ENCODE results near the gene NAV3.

Gene NAV3

GRCh38 chr12:77925536-77926108, 94.9 kb downstream of the NAV3 start:
- Histone ChIP-seq H3K27me3 (no peaks in the 10 kb centered on the region), H3K9me3 (no peaks in the 10 kb centered on the region), H3K27ac (no peak overlapping the region), H3K4me1 (peaks cover 0 to 5% (median 0%) of the 10 kb centered on the region in 4 donors), H3K36me3 (no peaks in the 10 kb centered on the region), H3K4me3 (no peak overlapping the region)
- peak; percentile 70 for TF ChIP-seq CTCF (IDR thresholded peaks at IDR 0.05)
- intact Hi-C loops (cut with DNase I; ENCODE audit: low total_unique reads) = no loop called here
- DNase-seq = peak; percentile 61 to 75

- Histone ChIP-seq H3K9me3 (no peaks in the 10 kb centered on the region), H3K4me3 (no peak overlapping the region), H3K36me3 (no peaks in the 10 kb centered on the region), H3K27ac (no peak overlapping the region), H3K27me3 (no peaks in the 10 kb centered on the region), H3K4me1 (peaks cover 0 to 5% (median 0%) of the 10 kb centered on the region in 4 donors)
- DNase-seq = no peak
- TF ChIP-seq CTCF (IDR thresholded peaks at IDR 0.05) = no peak
- intact Hi-C loops (cut with DNase I; ENCODE audit: low total_unique reads) = no loop called here
These were observed 97.4 kb downstream of the NAV3 start for GRCh38 chr12:77928078-77928477.

- H3K4me3 ChIP-seq = no peak overlapping the region
- DNase-seq = no peak
- no peak overlapping the region for H3K27ac ChIP-seq
- H3K9me3 ChIP-seq = no peaks in the 10 kb centered on the region
- no peaks in the 10 kb centered on the region for H3K4me1 ChIP-seq
- no peaks in the 10 kb centered on the region for H3K36me3 ChIP-seq
- intact Hi-C loops (cut with DNase I; ENCODE audit: low total_unique reads) = no loop called here
- no peak for TF ChIP-seq CTCF (IDR thresholded peaks at IDR 0.05)
- no peaks in the 10 kb centered on the region for H3K27me3 ChIP-seq
These were observed 101.5 kb downstream of the NAV3 start for GRCh38 chr12:77932216-77932615.

GRCh38 chr12:77938301-77938700, 107.6 kb downstream of the NAV3 start:
- Histone ChIP-seq H3K9me3 (no peaks in the 10 kb centered on the region), H3K4me3 (no peak overlapping the region), H3K36me3 (no peaks in the 10 kb centered on the region), H3K27ac (no peak overlapping the region), H3K27me3 (no peaks in the 10 kb centered on the region), H3K4me1 (peaks cover 0 to 19% (median 0%) of the 10 kb centered on the region in 4 donors)
- no peak for TF ChIP-seq CTCF (IDR thresholded peaks at IDR 0.05)
- no peak for DNase-seq
- intact Hi-C loops (cut with DNase I; ENCODE audit: low total_unique reads) = no loop called here

GRCh38 chr12:77940011-77940423, 109.3 kb downstream of the NAV3 start:
- Histone ChIP-seq H3K27ac (no peak overlapping the region), H3K9me3 (no peaks in the 10 kb centered on the region), H3K27me3 (no peaks in the 10 kb centered on the region), H3K36me3 (no peaks in the 10 kb centered on the region), H3K4me3 (no peak overlapping the region), H3K4me1 (peaks cover 0 to 25% (median 0%) of the 10 kb centered on the region in 4 donors)
- intact Hi-C loops (cut with DNase I; ENCODE audit: low total_unique reads) = no loop called here
- no peak for TF ChIP-seq CTCF (IDR thresholded peaks at IDR 0.05)
- no peak for DNase-seq

- H3K9me3 ChIP-seq = no peaks in the 10 kb centered on the region
- no peaks in the 10 kb centered on the region for H3K36me3 ChIP-seq
- no peak overlapping the region for H3K4me3 ChIP-seq
- peaks cover 0 to 25% (median 0%) of the 10 kb centered on the region in 4 donors for H3K4me1 ChIP-seq
- intact Hi-C loops (cut with DNase I; ENCODE audit: low total_unique reads) = no loop called here
- H3K27ac ChIP-seq = no peak overlapping the region
- no peak for DNase-seq
- H3K27me3 ChIP-seq = no peaks in the 10 kb centered on the region
- no peak for TF ChIP-seq CTCF (IDR thresholded peaks at IDR 0.05)
These were observed 109.9 kb downstream of the NAV3 start for GRCh38 chr12:77940567-77940966.
